GM19463 (cell line): ENCODE results near the gene NABP2.
"Not testable (repeated sequence)": the region's sequence is repeated elsewhere in the genome, so short reads cannot be mapped to it uniquely, and the experiment has no call there.

Source experiments
- ATAC-seq: cut with Tn5 transposase; IDR thresholded peaks from one replicate; pipeline ENCODE4 v1.9.1; 2021; ENCODE audit warnings: mild to moderate bottlenecking, moderate library complexity; ENCODE audit not compliant: unreplicated experiment

NABP2 gene

DNA sequence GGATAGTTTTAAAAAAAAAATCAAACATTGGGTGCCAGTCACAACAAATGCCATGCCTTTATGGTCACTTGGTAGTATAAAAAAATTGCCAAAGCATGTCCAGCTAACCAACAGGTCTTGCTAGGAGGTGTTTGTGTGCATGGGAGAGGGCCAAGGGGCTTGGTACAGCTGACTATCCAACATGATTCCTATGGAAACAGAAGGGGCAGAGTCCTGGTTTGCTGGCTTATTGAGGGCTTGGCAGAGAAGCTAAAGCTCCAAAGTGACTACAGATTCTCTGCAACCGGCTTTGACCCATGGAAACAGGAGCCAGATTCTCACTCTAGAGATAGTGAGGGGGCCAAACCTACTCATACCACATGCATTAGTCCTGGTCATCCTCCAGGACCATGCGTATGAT is 48.3 kb downstream of the NABP2 start:
- not testable (repeated sequence) for ATAC-seq

- no peak for ATAC-seq
Measured at GRCh38 chr12:56274299-56274698, 50.2 kb downstream of the NABP2 start.

- ATAC-seq, result no peak
Measured at GRCh38 chr12:56278905-56279304, 54.8 kb downstream of the NABP2 start.
